Natural killer cell (primary cell): Measurements from ENCODE around the gene PATL1. TPM values are rescaled to one million over a fixed set of nuclear protein-coding genes. Genes with fewer than 3 reads are reported as not detected.
A peak's percentile ranks its signal among the peaks of the same experiment; 100 is the strongest.

ENCODE experiments used
- ATAC-seq, 3 donors: fragments of 150-1000 bp in 2 of 3; fragments of 200-7000 bp in 1 of 3; cut with Tn5 transposase; 1 replicate in 1 of 3; 2 replicates in 2 of 3; pipeline ENCODE4 v1.10.0; 2021; ENCODE audit warnings: mild to moderate bottlenecking in 2 of 3, moderate library complexity in 2 of 3
- DNase-seq, 2 donors: peaks; one replicate each; pipeline versions ENCODE4 v3.0.0 to v3.0.0-alpha.2; 2013 to 2021; ENCODE audit warnings: mixed read lengths in 1 of 2
- H3K27ac ChIP-seq: one replicate; pipeline ENCODE4 v1.5.1; 2013; ENCODE audit warnings: mild to moderate bottlenecking, low read length
- H3K27me3 ChIP-seq: one replicate; pipeline ENCODE4 v1.6.1; 2013; ENCODE audit warnings: low read length; ENCODE audit not compliant: control insufficient read depth, insufficient read depth
- H3K36me3 ChIP-seq: one replicate; pipeline ENCODE4 v1.6.1; 2013; ENCODE audit warnings: low read length; ENCODE audit not compliant: control insufficient read depth, insufficient read depth
- H3K4me1 ChIP-seq: one replicate; pipeline ENCODE4 v1.6.1; 2013; ENCODE audit warnings: low read length; ENCODE audit not compliant: control insufficient read depth, insufficient read depth
- H3K4me3 ChIP-seq: one replicate; pipeline ENCODE4 v1.5.1; 2013; ENCODE audit warnings: low read length
- H3K9me3 ChIP-seq: one replicate; pipeline ENCODE4 v1.6.1; 2013; ENCODE audit warnings: low read length; ENCODE audit not compliant: control insufficient read depth, insufficient read depth
- H3K27ac Mint-ChIP-seq, 2 donors: one replicate each; pipeline ENCODE4 v1.8.0; 2022; ENCODE audit warnings: mild to moderate bottlenecking in 2 of 2, mixed read lengths in 2 of 2, moderate library complexity in 1 of 2
- H3K27me3 Mint-ChIP-seq, 2 donors: one replicate each; pipeline ENCODE4 v1.8.0; 2022; ENCODE audit warnings: low read depth in 2 of 2, mixed read lengths in 2 of 2
- H3K36me3 Mint-ChIP-seq: one replicate; pipeline ENCODE4 v1.8.0; 2022; ENCODE audit warnings: mixed read lengths
- H3K4me1 Mint-ChIP-seq, 2 donors: one replicate each; pipeline ENCODE4 v1.8.0; 2022; ENCODE audit warnings: mixed read lengths in 2 of 2
- H3K4me3 Mint-ChIP-seq: one replicate; pipeline ENCODE4 v1.8.0; 2022; ENCODE audit warnings: mild to moderate bottlenecking, moderate library complexity, mixed read lengths
- H3K9me3 Mint-ChIP-seq, 2 donors: one replicate each; pipeline ENCODE4 v1.8.0; 2022; ENCODE audit warnings: mixed read lengths in 2 of 2
- WGBS: methylation state at CpG from one replicate; pipeline ENCODE4 v1.1.7; 2013; ENCODE audit warnings: missing lambda C conversion rate; ENCODE audit not compliant: insufficient coverage; 5-methylcytosine and 5-hydroxymethylcytosine counted together
- intact Hi-C: fragments of 100-400 bp; cut with micrococcal nuclease; formaldehyde crosslinking; loops from one replicate; pipeline ENCODE4 v1.14.2; 2022
- total RNA-seq, 4 donors: library from RNA; stranded (reverse); fragments of 120-200 nt in 1 of 4; gene quantifications; one replicate each; pipeline versions ENCODE4 v1.2.3 to v1.2.4, GENCODE V29; 2013 to 2022
- TF ChIP-seq, protein P1 (sequence below): fragments of 200-600 bp; IDR thresholded peaks from one replicate; pipeline ENCODE4 v1.8.0; 2022; ENCODE audit warnings: antibody characterized with exemption

The PATL1 gene
- total RNA-seq, 3 donors from 2014 or later (not counting 1 experiment from before 2014, with no cell fraction given) = 56.8 to 69.4 (median 58.1) TPM

DNA sequence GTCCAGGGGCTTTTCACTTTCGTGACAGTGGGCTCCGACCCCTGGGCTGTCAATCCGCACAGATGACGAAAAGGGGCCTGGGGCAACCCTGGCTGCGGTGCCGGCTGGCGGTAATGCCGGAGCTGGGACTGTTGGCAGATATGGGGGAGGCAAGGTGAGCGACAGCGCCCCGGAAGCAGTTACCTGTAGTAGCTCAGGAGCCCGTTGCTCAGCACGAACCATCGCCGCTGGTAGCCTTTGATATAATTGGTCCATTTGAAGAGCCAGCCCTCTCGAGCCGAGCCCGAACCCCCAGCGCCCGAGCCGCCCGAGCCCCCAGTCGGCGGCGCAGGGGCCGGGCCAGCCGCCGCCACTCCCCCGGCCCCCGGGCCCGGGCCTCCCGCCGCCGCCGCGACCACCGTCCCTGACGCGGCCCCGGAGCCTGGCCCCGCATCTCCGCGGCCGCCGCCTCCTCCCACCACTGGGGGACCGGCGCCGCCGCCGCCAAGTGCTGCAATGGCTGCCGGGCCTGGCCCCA is 53.7 kb downstream of the PATL1 start:
- TF ChIP-seq, protein P1, sequence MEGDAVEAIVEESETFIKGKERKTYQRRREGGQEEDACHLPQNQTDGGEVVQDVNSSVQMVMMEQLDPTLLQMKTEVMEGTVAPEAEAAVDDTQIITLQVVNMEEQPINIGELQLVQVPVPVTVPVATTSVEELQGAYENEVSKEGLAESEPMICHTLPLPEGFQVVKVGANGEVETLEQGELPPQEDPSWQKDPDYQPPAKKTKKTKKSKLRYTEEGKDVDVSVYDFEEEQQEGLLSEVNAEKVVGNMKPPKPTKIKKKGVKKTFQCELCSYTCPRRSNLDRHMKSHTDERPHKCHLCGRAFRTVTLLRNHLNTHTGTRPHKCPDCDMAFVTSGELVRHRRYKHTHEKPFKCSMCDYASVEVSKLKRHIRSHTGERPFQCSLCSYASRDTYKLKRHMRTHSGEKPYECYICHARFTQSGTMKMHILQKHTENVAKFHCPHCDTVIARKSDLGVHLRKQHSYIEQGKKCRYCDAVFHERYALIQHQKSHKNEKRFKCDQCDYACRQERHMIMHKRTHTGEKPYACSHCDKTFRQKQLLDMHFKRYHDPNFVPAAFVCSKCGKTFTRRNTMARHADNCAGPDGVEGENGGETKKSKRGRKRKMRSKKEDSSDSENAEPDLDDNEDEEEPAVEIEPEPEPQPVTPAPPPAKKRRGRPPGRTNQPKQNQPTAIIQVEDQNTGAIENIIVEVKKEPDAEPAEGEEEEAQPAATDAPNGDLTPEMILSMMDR = no peak
- peak overlapping the region; percentile 87 for H3K27ac ChIP-seq
- Mint-ChIP-seq H3K36me3 (no peaks in the 10 kb centered on the region), H3K4me1 (peaks cover 51% of the 10 kb centered on the region in 2 donors), H3K9me3 (no peaks in the 10 kb centered on the region), H3K4me3 (peak overlapping the region; percentile 95), H3K27ac (peak overlapping the region; percentile 83 to 95), H3K27me3 (no peaks in the 10 kb centered on the region)
- H3K27me3 ChIP-seq = no peaks in the 10 kb centered on the region
- peaks cover 15% of the 10 kb centered on the region for H3K4me1 ChIP-seq
- intact Hi-C loops = loop anchor here (2.0 kb wide), 1 partner anchor 54 kb away; no protein-coding TSS in a partner anchor
- under 1% methylated on average over 51 of the region's 51 CpGs for WGBS
- peak overlapping the region; percentile 94 for H3K4me3 ChIP-seq
- ATAC-seq = no peak
- H3K36me3 ChIP-seq = peaks cover 3% of the 10 kb centered on the region
- peak in 1 of 2 donors; percentile 84 for DNase-seq
- no peaks in the 10 kb centered on the region for H3K9me3 ChIP-seq

DNA sequence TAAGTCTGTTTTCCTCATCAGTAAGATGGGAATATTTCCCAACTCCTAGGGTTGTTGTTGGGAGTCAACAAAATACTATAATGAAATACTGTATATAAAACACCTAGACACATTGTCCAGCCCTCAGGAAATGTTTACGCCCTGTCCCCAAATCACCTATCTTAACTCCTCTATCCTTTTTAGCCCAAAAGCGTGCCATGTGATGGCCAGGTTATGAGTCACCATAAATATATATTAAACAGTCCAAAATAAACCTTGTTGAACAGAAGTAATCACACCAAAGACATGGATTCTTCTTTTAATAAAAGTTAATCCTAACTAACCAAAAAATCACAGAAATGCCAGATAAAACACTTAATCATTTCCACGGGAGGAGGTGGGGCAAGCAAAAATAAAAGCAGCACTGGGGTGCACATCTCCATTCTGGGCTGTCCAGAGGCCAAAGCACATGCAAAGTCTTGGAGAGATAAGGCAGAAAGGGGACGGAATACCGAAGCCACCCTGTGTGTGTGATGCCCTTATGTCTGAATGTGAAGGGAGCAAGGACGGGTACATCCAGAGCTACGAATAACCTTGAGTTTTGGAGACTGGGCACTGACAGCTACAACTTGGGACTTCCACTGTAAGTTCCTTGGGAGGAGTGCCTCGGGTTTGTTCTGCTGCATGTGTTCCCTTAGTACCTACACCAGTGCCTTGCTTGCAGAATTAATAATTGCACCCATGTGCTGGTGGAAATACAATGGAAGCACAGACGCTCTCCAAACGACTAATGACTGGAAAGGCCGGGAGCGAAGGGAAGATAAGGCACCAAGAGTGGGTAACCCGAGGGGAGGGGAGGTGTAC is 54.3 kb downstream of the PATL1 start:
- peak overlapping the region; percentile 94 for H3K4me3 ChIP-seq

DNA sequence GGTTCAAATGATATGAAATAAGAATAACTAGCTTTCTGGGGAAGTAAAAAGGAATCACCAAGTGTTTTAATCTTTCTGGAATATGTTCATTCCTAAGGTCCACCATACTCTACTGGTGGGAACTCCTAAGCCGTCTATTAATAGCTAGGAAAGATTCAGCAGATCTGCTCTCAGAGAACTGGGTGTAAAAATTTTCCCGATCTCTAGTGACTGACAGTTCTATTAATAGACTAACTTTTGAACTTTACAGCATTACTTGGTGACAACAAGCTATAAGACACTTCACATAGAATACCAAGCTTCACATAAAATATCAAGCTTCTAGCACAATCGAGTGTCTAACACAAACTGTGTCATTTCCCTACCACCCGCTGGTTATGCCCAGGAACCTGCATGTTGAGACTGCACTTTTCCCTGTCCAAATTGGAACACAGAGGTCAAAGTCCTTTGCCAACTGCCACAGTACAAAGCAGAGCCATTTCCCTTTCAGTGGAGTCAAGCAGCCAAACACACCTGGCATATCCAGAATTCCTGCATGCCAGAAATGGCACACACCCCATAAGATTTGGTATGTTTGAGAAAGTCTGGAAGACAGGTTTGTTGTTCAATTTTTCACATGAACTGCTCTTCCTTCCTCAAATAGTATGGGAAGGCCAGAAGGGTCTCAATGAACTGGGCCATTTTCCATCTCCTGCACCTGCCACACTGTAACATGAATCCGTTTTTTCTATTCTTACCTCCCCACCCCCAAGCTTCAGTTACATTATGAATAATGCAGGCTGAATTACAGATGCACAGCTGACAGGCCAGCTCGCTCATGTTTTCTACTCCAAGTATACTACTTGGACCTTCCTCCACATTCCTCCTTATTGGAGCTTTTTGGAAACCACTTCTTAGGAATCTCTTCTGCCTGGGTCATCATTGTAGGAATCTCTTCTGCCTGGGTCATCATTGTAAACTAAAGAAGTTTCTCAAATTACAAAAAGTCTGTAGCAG is 57.0 kb downstream of the PATL1 start:
- Mint-ChIP-seq H3K9me3 (no peaks in the 10 kb centered on the region), H3K27ac (peak overlapping the region; percentile 70 to 95), H3K27me3 (no peaks in the 10 kb centered on the region), H3K36me3 (peaks cover 12% of the 10 kb centered on the region), H3K4me1 (peaks cover 51 to 55% of the 10 kb centered on the region in 2 donors), H3K4me3 (peak overlapping the region; percentile 95)
- no peaks in the 10 kb centered on the region for H3K27me3 ChIP-seq
- no peak overlapping the region for H3K27ac ChIP-seq
- peaks cover 15% of the 10 kb centered on the region for H3K4me1 ChIP-seq
- peaks cover 36% of the 10 kb centered on the region for H3K36me3 ChIP-seq
- intact Hi-C loops = no loop called here
- TF ChIP-seq, protein P1 = no peak
- ATAC-seq (no peak), DNase-seq (no peak)
- H3K4me3 ChIP-seq = no peak overlapping the region
- no peaks in the 10 kb centered on the region for H3K9me3 ChIP-seq
- 89% methylated on average over 6 of the region's 6 CpGs for WGBS

More for the DNA sequence above, 54.3 kb downstream of the PATL1 start:
- Histone ChIP-seq H3K9me3 (no peaks in the 10 kb centered on the region), H3K4me1 (peaks cover 15% of the 10 kb centered on the region), H3K27ac (peak overlapping the region; percentile 87), H3K36me3 (peaks cover 10% of the 10 kb centered on the region), H3K27me3 (no peaks in the 10 kb centered on the region)
- H3K27ac Mint-ChIP-seq = peak overlapping the region; percentile 83 to 95
- ATAC-seq (no peak), DNase-seq (no peak)
- H3K27me3 Mint-ChIP-seq = no peaks in the 10 kb centered on the region
- H3K9me3 Mint-ChIP-seq = no peaks in the 10 kb centered on the region
- H3K4me1 Mint-ChIP-seq = peaks cover 51% of the 10 kb centered on the region in 2 donors
- intact Hi-C loops = loop anchor here (2.0 kb wide), 1 partner anchor 54 kb away; no protein-coding TSS in a partner anchor
- TF ChIP-seq, protein P1 = no peak
- H3K36me3 Mint-ChIP-seq = no peaks in the 10 kb centered on the region
- 24% methylated on average over 13 of the region's 13 CpGs for whole genome bisulfite sequencing
- peak overlapping the region; percentile 95 for H3K4me3 Mint-ChIP-seq
